ENCODE data around the gene ZSWIM3.

The ZSWIM3 gene

GRCh38 chr20:45833030-45833882 lies 24.2 kb upstream of the ZSWIM3 start, which contains the start of gene SNX21:
TSS of gene SNX21 (plus strand) at chr20:45833799. CDS start at chr20:45833920, 121 bp downstream.
- DNase-seq = peak in 1 of 5 donors; percentile 40

GRCh38 chr20:45833883-45834796 lies 23.3 kb upstream of the ZSWIM3 start:
- DNase-seq = peak in 2 of 5 donors; percentile 41 to 46

GRCh38 chr20:45834797-45835161 lies 22.6 kb upstream of the ZSWIM3 start:
- no peak for DNase-seq

GRCh38 chr20:45835329-45835765 lies 22.1 kb upstream of the ZSWIM3 start:
- DNase-seq = no peak

- no peak for DNase-seq
Observed at GRCh38 chr20:45835825-45836224, 21.6 kb upstream of the ZSWIM3 start.

GRCh38 chr20:45836841-45837240 lies 20.6 kb upstream of the ZSWIM3 start:
- no peak for DNase-seq

GRCh38 chr20:45840700-45841198 lies 16.7 kb upstream of the ZSWIM3 start:
- no peak for DNase-seq

GRCh38 chr20:45841407-45842129 lies 15.8 kb upstream of the ZSWIM3 start:
- DNase-seq = no peak

- no peak for DNase-seq
Observed at GRCh38 chr20:45842169-45842812, 15.1 kb upstream of the ZSWIM3 start.

GRCh38 chr20:45843506-45843905 lies 13.9 kb upstream of the ZSWIM3 start:
- DNase-seq = no peak

GRCh38 chr20:45845452-45845851 lies 12.0 kb upstream of the ZSWIM3 start:
- no peak for DNase-seq

- DNase-seq = no peak
Observed at GRCh38 chr20:45848421-45848820, 9.0 kb upstream of the ZSWIM3 start.

GRCh38 chr20:45848969-45849582 lies 8.3 kb upstream of the ZSWIM3 start:
- no peak for DNase-seq

GRCh38 chr20:45850238-45850637 lies 7.2 kb upstream of the ZSWIM3 start:
- DNase-seq = no peak

- DNase-seq = no peak
Observed at GRCh38 chr20:45850926-45851325, 6.5 kb upstream of the ZSWIM3 start.

GRCh38 chr20:45851501-45851900 lies 5.9 kb upstream of the ZSWIM3 start:
- DNase-seq = no peak

- DNase-seq = no peak
Observed at GRCh38 chr20:45852326-45852725, 5.1 kb upstream of the ZSWIM3 start.

GRCh38 chr20:45853484-45853883 lies 3.9 kb upstream of the ZSWIM3 start:
- no peak for DNase-seq

- no peak for DNase-seq
Observed at GRCh38 chr20:45857882-45858216, 435 bp downstream of the ZSWIM3 start.

GRCh38 chr20:45859916-45860315 lies 2.5 kb downstream of the ZSWIM3 start:
- no peak for DNase-seq

- no peak for DNase-seq
Observed at GRCh38 chr20:45860560-45861220, 3.3 kb downstream of the ZSWIM3 start.
